Osteoblast (primary cell): ENCODE measurements around the gene MAP4K4. TPM values are rescaled to one million over a fixed set of nuclear protein-coding genes. Genes with fewer than 3 reads are reported as not detected.

Source experiments
- DNase-seq: peaks from one replicate; pipeline ENCODE4 v3.0.0; 2011; ENCODE audit warnings: low spot score, mixed read lengths; ENCODE audit not compliant: insufficient read length; ENCODE audit errors: missing footprints
- H2AFZ ChIP-seq: 2 replicates; pipeline ENCODE4 v1.6.0; 2011; ENCODE audit warnings: mild to moderate bottlenecking, low read length
- H3K27ac ChIP-seq: 2 replicates; pipeline ENCODE4 v1.5.1; 2011; ENCODE audit warnings: mild to moderate bottlenecking, low read depth, low read length, moderate library complexity
- H3K27me3 ChIP-seq: 2 replicates; pipeline ENCODE4 v1.6.0; 2012; ENCODE audit warnings: mild to moderate bottlenecking, control low read depth, inconsistent platforms, low read length, moderate library complexity; ENCODE audit not compliant: insufficient read depth
- H3K36me3 ChIP-seq: 2 replicates; pipeline ENCODE4 v1.5.1; 2011; ENCODE audit warnings: mild to moderate bottlenecking, low read length, control low read depth, moderate library complexity; ENCODE audit not compliant: insufficient read depth
- H3K4me1 ChIP-seq: 2 replicates; pipeline ENCODE4 v1.5.1; 2011; ENCODE audit warnings: mild to moderate bottlenecking, low read length, control low read depth, moderate library complexity; ENCODE audit not compliant: insufficient read depth
- H3K4me2 ChIP-seq: 2 replicates; pipeline ENCODE4 v1.6.0; 2011; ENCODE audit warnings: mild to moderate bottlenecking, low read length; ENCODE audit not compliant: insufficient read depth
- H3K4me3 ChIP-seq: fragments of 200-600 bp; sonication (generic); 3 replicates; pipeline ENCODE4 v1.5.1; 2012; ENCODE audit warnings: mild to moderate bottlenecking, low read length, inconsistent platforms; ENCODE audit not compliant: insufficient read depth
- H3K79me2 ChIP-seq: 2 replicates; pipeline ENCODE4 v1.6.0; 2012; ENCODE audit warnings: mild to moderate bottlenecking, low read length, control low read depth, inconsistent platforms; ENCODE audit not compliant: insufficient read depth
- H3K9me3 ChIP-seq: 2 replicates; pipeline ENCODE4 v1.5.1; 2011; ENCODE audit warnings: low read depth, low read length, control low read depth
- H4K20me1 ChIP-seq: 2 replicates; pipeline ENCODE4 v1.6.0; 2012; ENCODE audit warnings: mild to moderate bottlenecking, low read length, control low read depth; ENCODE audit not compliant: insufficient read depth
- CTCF ChIP-seq: IDR thresholded peaks from 2 replicates; pipeline ENCODE4 v1.5.1; 2011; ENCODE audit warnings: mild to moderate bottlenecking, low read depth, low read length, moderate library complexity; ENCODE audit errors: extremely low read depth
- total RNA-seq: library from RNA; depleted of rRNA; stranded (reverse); fragments of >200 nt; gene quantifications from 2 replicates; pipeline ENCODE4 v1.2.3, GENCODE V29; 2012

Gene MAP4K4
- total RNA-seq, 1 donor, result 231 TPM

GRCh38 chr2:101734505-101735165 is 37.1 kb downstream of the MAP4K4 start:
- peaks cover 99% of the 10 kb centered on the region for H3K79me2 ChIP-seq
- DNase-seq, result no peak
- peaks cover 59% of the 10 kb centered on the region for H3K4me1 ChIP-seq
- no peaks in the 10 kb centered on the region for H3K27me3 ChIP-seq
- no peak for TF ChIP-seq CTCF
- peak overlapping the region; percentile 41 for H3K27ac ChIP-seq
- H3K4me2 ChIP-seq, result no peak overlapping the region
- peaks cover 82% of the 10 kb centered on the region for H4K20me1 ChIP-seq
- H3K4me3 ChIP-seq, result no peak overlapping the region
- no peak overlapping the region for H2AFZ ChIP-seq
- no peaks in the 10 kb centered on the region for H3K9me3 ChIP-seq
- H3K36me3 ChIP-seq, result peaks cover 2% of the 10 kb centered on the region

GRCh38 chr2:101735166-101735533 is 37.6 kb downstream of the MAP4K4 start:
- TF ChIP-seq CTCF, result no peak
- no peaks in the 10 kb centered on the region for H3K27me3 ChIP-seq
- H3K79me2 ChIP-seq, result peaks cover 97% of the 10 kb centered on the region
- DNase-seq, result no peak
- H3K4me1 ChIP-seq, result peaks cover 59% of the 10 kb centered on the region
- no peak overlapping the region for H3K4me3 ChIP-seq
- peak overlapping the region; percentile 41 for H3K27ac ChIP-seq
- H4K20me1 ChIP-seq, result peaks cover 80% of the 10 kb centered on the region
- no peaks in the 10 kb centered on the region for H3K9me3 ChIP-seq
- no peak overlapping the region for H2AFZ ChIP-seq
- no peak overlapping the region for H3K4me2 ChIP-seq
- H3K36me3 ChIP-seq, result no peaks in the 10 kb centered on the region

GRCh38 chr2:101736233-101736632 is 38.7 kb downstream of the MAP4K4 start:
- Histone ChIP-seq H3K27me3 (no peaks in the 10 kb centered on the region), H3K4me2 (peak overlapping the region; percentile 58), H4K20me1 (peaks cover 81% of the 10 kb centered on the region), H3K4me1 (peaks cover 62% of the 10 kb centered on the region), H3K9me3 (no peaks in the 10 kb centered on the region), H3K79me2 (peaks cover 96% of the 10 kb centered on the region), H3K27ac (peak overlapping the region; percentile 56), H3K36me3 (no peaks in the 10 kb centered on the region), H2AFZ (no peak overlapping the region), H3K4me3 (no peak overlapping the region)
- peak; percentile 18 for DNase-seq
- no peak for TF ChIP-seq CTCF

- TF ChIP-seq CTCF, result no peak
- Histone ChIP-seq H3K4me1 (peaks cover 64% of the 10 kb centered on the region), H3K4me3 (no peak overlapping the region), H4K20me1 (peaks cover 81% of the 10 kb centered on the region), H3K9me3 (no peaks in the 10 kb centered on the region), H2AFZ (no peak overlapping the region), H3K79me2 (peaks cover 96% of the 10 kb centered on the region), H3K36me3 (no peaks in the 10 kb centered on the region), H3K4me2 (peak overlapping the region; percentile 58), H3K27me3 (no peaks in the 10 kb centered on the region), H3K27ac (peak overlapping the region; percentile 56)
- peak; percentile 91 for DNase-seq
Observed at GRCh38 chr2:101736861-101737291, 39.4 kb downstream of the MAP4K4 start.
